Upper lobe of right lung (tissue), 1 donor: ENCODE data around the gene TGIF1. TPM values are rescaled to one million over a fixed set of nuclear protein-coding genes. Genes with fewer than 3 reads are reported as not detected.

Source experiments
- ATAC-seq: fragments of 200-7000 bp; cut with Tn5 transposase; one replicate; pipeline ENCODE4 v1.9.1; 2020; ENCODE audit warnings: mild to moderate bottlenecking, moderate library complexity
- DNase-seq: peaks from one replicate; pipeline ENCODE4 v3.0.0-alpha.2; 2020
- H3K27ac ChIP-seq: fragments of 200-600 bp; one replicate; pipeline ENCODE4 v1.8.0; 2022
- H3K27me3 ChIP-seq: fragments of 200-600 bp; one replicate; pipeline ENCODE4 v1.8.0; 2022; ENCODE audit warnings: mild to moderate bottlenecking
- H3K36me3 ChIP-seq: fragments of 200-600 bp; one replicate; pipeline ENCODE4 v1.8.0; 2022
- H3K4me1 ChIP-seq: fragments of 200-600 bp; one replicate; pipeline ENCODE4 v1.8.0; 2022
- H3K4me3 ChIP-seq: fragments of 200-600 bp; one replicate; pipeline ENCODE4 v1.8.0; 2022; ENCODE audit warnings: mild to moderate bottlenecking
- H3K9me3 ChIP-seq: fragments of 200-600 bp; one replicate; pipeline ENCODE4 v1.8.0; 2022
- intact Hi-C: fragments of 100-400 bp; cut with DNase I; formaldehyde crosslinking; loops from one replicate; pipeline ENCODE4 v1.11.0; 2022
- long read RNA-seq: library from polyadenylated mRNA; unstranded; transcript quantifications from one replicate; pipeline ENCODE4 v2.0.0, GENCODE V29; 2021
- total RNA-seq: library from RNA; stranded (reverse); fragmentation: NEBNext Ultra II Directional; extraction: Animal tissue kit (Norgen Biotek cat#: 25700); gene quantifications from one replicate; pipeline ENCODE4 v1.2.1, GENCODE V29; 2021
- TF ChIP-seq, protein P1 (sequence below): fragments of 200-600 bp; IDR thresholded peaks from one replicate; pipeline ENCODE4 v1.8.0; 2022; ENCODE audit warnings: antibody characterized with exemption
- donor health status: DM: no; HTN: yes; CAD: no; lungs with severe emphysema.

The TGIF1 gene
- total RNA-seq = 48.4 TPM
- long read RNA-seq, transcript TGIF1-202 (3 exons, 2,076 nt) = major isoform, 40 of 62 reads
- long read RNA-seq, transcript TGIF1-206 (3 exons, 1,689 nt) = minor isoform, 5 of 62 reads
- long read RNA-seq, partial matches to known transcripts = 0 of 62 reads
- long read RNA-seq, other reads (novel, unspliced or antisense) = 6 of 62 reads

DNA sequence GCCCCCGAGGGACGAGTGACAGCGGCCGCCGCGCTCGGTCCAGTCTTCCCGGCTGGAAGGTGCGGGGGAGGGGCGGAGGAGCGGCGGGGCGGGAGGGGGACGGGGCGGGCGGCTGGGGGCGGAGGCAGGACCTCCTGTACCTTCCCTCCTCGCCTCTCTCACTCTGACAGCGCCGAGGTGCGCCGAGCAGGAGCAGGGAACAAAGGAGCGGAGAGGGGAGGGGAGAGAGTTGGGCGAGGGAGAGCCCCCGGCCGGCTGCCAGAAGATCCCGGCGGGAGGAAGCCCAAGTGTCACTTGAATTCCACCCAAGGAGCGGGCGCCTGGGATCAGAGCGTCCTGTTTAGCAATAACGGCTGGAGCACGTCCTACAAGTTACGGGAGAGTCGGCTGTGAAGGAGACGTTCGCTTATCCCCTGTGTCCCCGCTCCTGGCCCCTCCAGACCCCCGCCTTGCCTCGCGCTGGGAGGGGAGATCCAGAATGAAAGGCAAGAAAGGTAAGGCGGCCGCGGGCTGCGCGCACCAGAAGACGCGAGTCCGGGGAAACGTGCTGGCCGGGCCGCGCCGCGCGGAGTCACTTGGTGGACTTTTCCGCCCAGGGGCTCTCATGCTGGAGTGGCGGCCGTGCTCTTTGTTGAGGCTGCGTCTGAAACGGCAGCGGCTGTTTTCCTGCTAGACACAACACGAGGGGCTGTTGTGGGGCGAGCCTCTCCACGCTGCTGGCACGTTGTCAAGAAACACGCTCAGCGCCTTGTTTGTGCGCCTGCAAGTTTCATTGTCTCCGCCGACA lies at the start of gene TGIF1:
Gene TGIF1 (plus strand): TSS at position 161 of the 787 bp plus-strand sequence. CDS start 318 bp downstream, at position 479.
- H3K27ac ChIP-seq = peak within 1 kb of the TSS; percentile 99
- intact Hi-C loops = no loop called here
- H3K36me3 ChIP-seq = no peaks in the 10 kb centered on the region

GRCh38 chr18:3400567-3401296 lies 49.2 kb upstream of the TGIF1 start:
- H3K27ac ChIP-seq = no peak overlapping the region
- TF ChIP-seq, protein P1, sequence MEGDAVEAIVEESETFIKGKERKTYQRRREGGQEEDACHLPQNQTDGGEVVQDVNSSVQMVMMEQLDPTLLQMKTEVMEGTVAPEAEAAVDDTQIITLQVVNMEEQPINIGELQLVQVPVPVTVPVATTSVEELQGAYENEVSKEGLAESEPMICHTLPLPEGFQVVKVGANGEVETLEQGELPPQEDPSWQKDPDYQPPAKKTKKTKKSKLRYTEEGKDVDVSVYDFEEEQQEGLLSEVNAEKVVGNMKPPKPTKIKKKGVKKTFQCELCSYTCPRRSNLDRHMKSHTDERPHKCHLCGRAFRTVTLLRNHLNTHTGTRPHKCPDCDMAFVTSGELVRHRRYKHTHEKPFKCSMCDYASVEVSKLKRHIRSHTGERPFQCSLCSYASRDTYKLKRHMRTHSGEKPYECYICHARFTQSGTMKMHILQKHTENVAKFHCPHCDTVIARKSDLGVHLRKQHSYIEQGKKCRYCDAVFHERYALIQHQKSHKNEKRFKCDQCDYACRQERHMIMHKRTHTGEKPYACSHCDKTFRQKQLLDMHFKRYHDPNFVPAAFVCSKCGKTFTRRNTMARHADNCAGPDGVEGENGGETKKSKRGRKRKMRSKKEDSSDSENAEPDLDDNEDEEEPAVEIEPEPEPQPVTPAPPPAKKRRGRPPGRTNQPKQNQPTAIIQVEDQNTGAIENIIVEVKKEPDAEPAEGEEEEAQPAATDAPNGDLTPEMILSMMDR = no peak
- no peak overlapping the region for H3K4me3 ChIP-seq
- no peaks in the 10 kb centered on the region for H3K36me3 ChIP-seq
- H3K4me1 ChIP-seq = no peaks in the 10 kb centered on the region
- intact Hi-C loops = no loop called here
- no peak for DNase-seq
- no peaks in the 10 kb centered on the region for H3K9me3 ChIP-seq
- H3K27me3 ChIP-seq = no peaks in the 10 kb centered on the region
- no peak for ATAC-seq

More for the DNA sequence above, at the start of gene TGIF1:
- Histone ChIP-seq H3K4me3 (peak within 1 kb of the TSS; percentile 79), H3K4me1 (peaks cover 32% of the 10 kb centered on the region), H3K27me3 (no peaks in the 10 kb centered on the region), H3K9me3 (no peaks in the 10 kb centered on the region)
- TF ChIP-seq, protein P1 = no peak
- peak; percentile 62 for ATAC-seq
- DNase-seq = peak; percentile 93

DNA sequence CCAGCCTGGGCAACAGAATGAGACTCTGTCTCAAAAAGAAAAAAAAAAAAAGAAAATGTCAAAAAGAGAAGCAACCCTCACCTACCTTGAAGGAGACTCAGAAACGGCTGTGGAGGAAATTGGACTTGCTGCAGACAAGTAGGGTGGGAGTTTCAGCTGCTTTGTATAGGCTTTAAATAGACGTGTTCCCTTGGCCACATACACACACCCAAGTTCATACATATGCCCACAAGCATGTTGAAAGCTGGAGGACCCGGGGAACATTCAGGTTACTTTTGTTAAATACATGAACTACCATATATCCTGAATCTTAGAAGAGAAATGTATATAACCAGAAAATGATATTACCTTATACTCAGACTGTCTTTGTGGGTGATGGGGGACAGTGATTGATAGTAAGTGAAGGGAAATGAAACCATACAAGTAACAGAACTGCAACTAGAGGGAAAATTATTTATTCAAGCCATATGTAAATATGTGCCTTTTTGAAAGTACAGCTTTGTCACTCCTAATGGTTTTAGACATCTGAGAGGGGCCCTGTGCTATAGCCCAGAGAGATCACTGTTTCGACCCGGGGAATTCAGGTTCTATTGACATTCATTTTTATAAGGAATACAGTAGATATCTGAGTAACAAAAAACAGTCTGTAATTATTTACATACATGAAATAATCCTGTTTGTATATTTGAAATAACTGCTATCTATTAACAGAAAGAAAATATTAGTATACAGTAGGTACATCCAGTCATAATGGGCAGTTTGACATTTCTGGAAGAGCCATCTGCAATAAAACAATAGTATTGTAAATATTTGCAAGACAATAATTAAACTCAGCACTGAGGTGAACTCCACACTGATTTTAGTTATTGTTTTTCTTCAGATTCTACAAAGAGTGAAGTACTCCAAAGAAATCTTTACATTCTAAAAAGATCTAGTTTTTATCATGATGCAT lies 48.0 kb upstream of the TGIF1 start:
- TF ChIP-seq, protein P1 = no peak
- Histone ChIP-seq H3K36me3 (no peaks in the 10 kb centered on the region), H3K27ac (no peak overlapping the region), H3K27me3 (no peaks in the 10 kb centered on the region), H3K4me1 (no peaks in the 10 kb centered on the region), H3K4me3 (no peak overlapping the region), H3K9me3 (no peaks in the 10 kb centered on the region)
- intact Hi-C loops = no loop called here
- DNase-seq = no peak
- no peak for ATAC-seq

GRCh38 chr18:3402982-3403451 lies 47.0 kb upstream of the TGIF1 start:
- Histone ChIP-seq H3K4me1 (no peaks in the 10 kb centered on the region), H3K27ac (no peak overlapping the region), H3K9me3 (no peaks in the 10 kb centered on the region), H3K4me3 (no peak overlapping the region), H3K27me3 (no peaks in the 10 kb centered on the region), H3K36me3 (no peaks in the 10 kb centered on the region)
- ATAC-seq = peak; percentile 55
- DNase-seq = no peak
- intact Hi-C loops = no loop called here
- TF ChIP-seq, protein P1 = no peak

GRCh38 chr18:3405713-3406112 lies 44.3 kb upstream of the TGIF1 start:
- H3K27me3 ChIP-seq = no peaks in the 10 kb centered on the region
- ATAC-seq (peak; percentile 52), DNase-seq (no peak)
- H3K36me3 ChIP-seq = no peaks in the 10 kb centered on the region
- H3K27ac ChIP-seq = no peak overlapping the region
- no peaks in the 10 kb centered on the region for H3K9me3 ChIP-seq
- TF ChIP-seq, protein P1 = no peak
- H3K4me1 ChIP-seq = no peaks in the 10 kb centered on the region
- intact Hi-C loops = no loop called here
- no peak overlapping the region for H3K4me3 ChIP-seq
